Liver (tissue), 9 donors: ENCODE data around the gene BEND7. TPM values are rescaled to one million over a fixed set of nuclear protein-coding genes. Genes with fewer than 3 reads are reported as not detected.

Experiments
- DNase-seq: peaks from one replicate; pipeline ENCODE4 v3.0.0-alpha.2; 2017; ENCODE audit warnings: low spot score
- H3K27ac ChIP-seq, 2 donors: one replicate each; pipeline ENCODE4 v1.7.0; 2013; ENCODE audit warnings: inconsistent platforms in 2 of 2, low read length in 2 of 2, control low read depth in 1 of 2, low read depth in 1 of 2, mild to moderate bottlenecking in 1 of 2
- H3K27me3 ChIP-seq, 4 donors: one replicate each; pipeline versions ENCODE4 v1.6.1 to v1.7.0; 2013; ENCODE audit warnings: low read length in 3 of 4, inconsistent platforms in 1 of 4, mild to moderate bottlenecking in 1 of 4, moderate library complexity in 1 of 4; ENCODE audit not compliant: control insufficient read depth in 4 of 4, insufficient read depth in 4 of 4
- H3K36me3 ChIP-seq, 4 donors: one replicate each; pipeline versions ENCODE4 v1.6.1 to v1.7.0; 2013; ENCODE audit warnings: low read length in 3 of 4, mild to moderate bottlenecking in 3 of 4, low read depth in 1 of 4, moderate library complexity in 1 of 4; ENCODE audit not compliant: control insufficient read depth in 4 of 4, insufficient read depth in 3 of 4
- H3K4me1 ChIP-seq, 4 donors: one replicate each; pipeline versions ENCODE4 v1.6.1 to v1.7.0; 2013; ENCODE audit warnings: low read length in 3 of 4, mild to moderate bottlenecking in 3 of 4, moderate library complexity in 1 of 4; ENCODE audit not compliant: control insufficient read depth in 4 of 4, insufficient read depth in 4 of 4
- H3K4me3 ChIP-seq, 3 donors: one replicate each; pipeline versions ENCODE4 v1.6.1 to v1.7.0; 2013; ENCODE audit warnings: low read length in 3 of 3, control low read depth in 1 of 3, low read depth in 1 of 3, mild to moderate bottlenecking in 1 of 3
- H3K9ac ChIP-seq, 2 donors: one replicate each; pipeline ENCODE4 v1.7.0; 2013; ENCODE audit warnings: low read length in 2 of 2, mild to moderate bottlenecking in 2 of 2, moderate library complexity in 2 of 2, control low read depth in 1 of 2, low read depth in 1 of 2
- H3K9me3 ChIP-seq, 4 donors: one replicate each; pipeline versions ENCODE4 v1.6.1 to v1.7.0; 2013; ENCODE audit warnings: low read length in 3 of 4; ENCODE audit not compliant: control insufficient read depth in 4 of 4
- ATF3 ChIP-seq: IDR thresholded peaks from 2 replicates; pipeline ENCODE4 v1.6.1; 2016; ENCODE audit warnings: antibody characterized with exemption
- CTCF ChIP-seq: fragments of 150-350 bp; IDR thresholded peaks from 2 replicates; pipeline ENCODE4 v1.5.1; 2017; ENCODE audit warnings: improper control_type of control experiment, low read depth, low read length; ENCODE audit not compliant: missing input control
- EGR1 ChIP-seq, 2 donors: IDR thresholded peaks; 2 replicates each; pipeline ENCODE4 v1.6.1; 2016 to 2018; ENCODE audit warnings: antibody characterized with exemption in 2 of 2, low read depth in 2 of 2
- FOXA2 ChIP-seq: IDR thresholded peaks from 2 replicates; pipeline ENCODE4 v1.6.1; 2016; ENCODE audit warnings: antibody characterized with exemption
- GABPA ChIP-seq, 2 donors: IDR thresholded peaks in 1 of 2; conservative IDR thresholded peaks in 1 of 2; 2 replicates each; pipeline ENCODE4 v1.6.1; 2016; ENCODE audit warnings: antibody characterized with exemption in 2 of 2, mild to moderate bottlenecking in 1 of 2, moderate library complexity in 1 of 2
- HNF4A ChIP-seq, 2 donors: conservative IDR thresholded peaks; 2 replicates each; pipeline ENCODE4 v1.6.1; 2016; ENCODE audit warnings: antibody characterized with exemption in 2 of 2, mild to moderate bottlenecking in 2 of 2
- HNF4G ChIP-seq: IDR thresholded peaks from 2 replicates; pipeline ENCODE4 v1.6.1; 2016; ENCODE audit warnings: antibody characterized with exemption
- JUND ChIP-seq, 2 donors: IDR thresholded peaks; 2 replicates each; pipeline ENCODE4 v1.6.1; 2016; ENCODE audit warnings: antibody characterized with exemption in 2 of 2
- MAX ChIP-seq: IDR thresholded peaks from 2 replicates; pipeline ENCODE4 v1.6.1; 2016; ENCODE audit warnings: antibody characterized with exemption
- NR2F2 ChIP-seq: IDR thresholded peaks from 2 replicates; pipeline ENCODE4 v1.6.1; 2016; ENCODE audit warnings: antibody characterized with exemption
- RAD21 ChIP-seq, 2 donors: IDR thresholded peaks; 2 replicates each; pipeline ENCODE4 v1.6.1; 2016; ENCODE audit warnings: antibody characterized with exemption in 2 of 2, mild to moderate bottlenecking in 2 of 2
- REST ChIP-seq: IDR thresholded peaks from 2 replicates; pipeline ENCODE4 v1.6.1; 2016; ENCODE audit warnings: antibody characterized with exemption, mild to moderate bottlenecking
- RXRA ChIP-seq, 2 donors: IDR thresholded peaks; 2 replicates each; pipeline ENCODE4 v1.6.1; 2017 to 2018; ENCODE audit warnings: antibody characterized with exemption in 2 of 2, mild to moderate bottlenecking in 1 of 2
- SP1 ChIP-seq: IDR thresholded peaks from 2 replicates; pipeline ENCODE4 v1.6.1; 2018; ENCODE audit warnings: antibody characterized with exemption, mild to moderate bottlenecking
- TAF1 ChIP-seq: conservative IDR thresholded peaks from 2 replicates; pipeline ENCODE4 v1.6.1; 2016; ENCODE audit warnings: antibody characterized with exemption, mild to moderate bottlenecking
- ZBTB33 ChIP-seq: IDR thresholded peaks from 2 replicates; pipeline ENCODE4 v1.6.1; 2016; ENCODE audit warnings: antibody characterized with exemption
- WGBS: extraction: QIAGEN DNeasy Blood & Tissue Kit; methylation state at CpG from one replicate; pipeline ENCODE4 v1.1.7; 2013; 5-methylcytosine and 5-hydroxymethylcytosine counted together
- polyA plus RNA-seq, 2 donors: library from polyadenylated mRNA; stranded (reverse) in 1 of 2; unstranded in 1 of 2; fragments of 200-250 nt in 1 of 2; fragments of >200 nt in 1 of 2; fragmentation: Nextera tagmentation in 1 of 2; extraction: Ambion mirVana in 1 of 2; gene quantifications; one replicate each; pipeline versions ENCODE4 v1.2.1 to v1.2.3, GENCODE V29; 2013 to 2015
- total RNA-seq, 2 donors: library from RNA; depleted of rRNA; stranded (reverse); fragments of >200 nt; gene quantifications; one replicate each; pipeline ENCODE4 v1.2.3, GENCODE V29; 2014
- donor health status: healthy.
- donor health status: healthy.
- donor health status: healthy.
- donor health status: healthy.
- donor health status: healthy.

Gene BEND7
- total and polyA plus RNA-seq, 4 donors = 4.1 to 10.1 (median 5.5) TPM

GRCh38 chr10:13395540-13395939 lies 133.3 kb downstream of the BEND7 start (continued):
- TF ChIP-seq MAX (no peak), HNF4G (no peak), RAD21 (IDR thresholded peaks at IDR 0.05) (no peak), ATF3 (no peak), JUND (IDR thresholded peaks at IDR 0.05) (no peak), EGR1 (IDR thresholded peaks at IDR 0.05; ENCODE audit: low read depth in 2 of 2) (no peak), GABPA (IDR thresholded peaks at IDR 0.05 in 1 of 2, conservative IDR thresholded peaks at IDR 0.05 in 1 of 2) (no peak)

GRCh38 chr10:13393640-13394039 lies 135.2 kb downstream of the BEND7 start:
- Histone ChIP-seq H3K9me3 (no peaks in the 10 kb centered on the region), H3K36me3 (no peaks in the 10 kb centered on the region), H3K27me3 (no peaks in the 10 kb centered on the region), H3K4me1 (peaks cover 0 to 10% (median 4%) of the 10 kb centered on the region in 4 donors), H3K27ac (no peak overlapping the region), H3K9ac (no peak overlapping the region), H3K4me3 (no peak overlapping the region)
- no peak for DNase-seq
- TF ChIP-seq CTCF (no peak), FOXA2 (no peak), ATF3 (no peak), SP1 (no peak), HNF4A (conservative IDR thresholded peaks at IDR 0.05) (no peak), NR2F2 (no peak), ZBTB33 (no peak), TAF1 (no peak), EGR1 (IDR thresholded peaks at IDR 0.05; ENCODE audit: low read depth in 2 of 2) (no peak), GABPA (IDR thresholded peaks at IDR 0.05 in 1 of 2, conservative IDR thresholded peaks at IDR 0.05 in 1 of 2) (no peak), RXRA (IDR thresholded peaks at IDR 0.05) (no peak), RAD21 (IDR thresholded peaks at IDR 0.05) (no peak), REST (no peak)
- WGBS = 70% methylated on average over 4 of the region's 4 CpGs
